Raji (cell line): ENCODE measurements around the gene KRT3.

Experiments
- POLR2A ChIP-seq: IDR thresholded peaks from 2 replicates; pipeline ENCODE4 v1.6.1; 2011; ENCODE audit warnings: low read depth, low read length, control low read depth; ENCODE audit not compliant: insufficient read depth

The KRT3 gene

GRCh38 chr12:52774629-52775250, 21.2 kb downstream of the KRT3 start:
- no peak for TF ChIP-seq POLR2A

DNA sequence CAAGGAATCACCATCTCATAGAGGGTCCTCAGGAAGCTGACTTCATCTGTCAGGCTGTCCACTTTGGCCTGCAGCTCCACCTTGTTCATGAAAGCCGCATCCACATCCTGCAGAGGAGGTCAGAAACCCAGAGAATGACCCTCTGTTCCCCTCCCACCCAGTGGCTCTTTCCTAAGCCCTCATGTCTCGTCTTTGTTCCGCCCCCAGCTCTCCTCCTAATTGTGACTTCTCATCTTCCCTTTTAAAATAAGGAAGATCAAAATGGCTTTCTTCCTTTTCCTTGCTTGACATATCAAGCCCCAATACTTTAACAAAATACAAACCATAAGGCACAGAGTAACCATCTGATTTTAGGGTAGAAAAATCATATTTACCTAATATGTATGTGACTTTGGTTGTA, 23.1 kb downstream of the KRT3 start:
- no peak for TF ChIP-seq POLR2A

DNA sequence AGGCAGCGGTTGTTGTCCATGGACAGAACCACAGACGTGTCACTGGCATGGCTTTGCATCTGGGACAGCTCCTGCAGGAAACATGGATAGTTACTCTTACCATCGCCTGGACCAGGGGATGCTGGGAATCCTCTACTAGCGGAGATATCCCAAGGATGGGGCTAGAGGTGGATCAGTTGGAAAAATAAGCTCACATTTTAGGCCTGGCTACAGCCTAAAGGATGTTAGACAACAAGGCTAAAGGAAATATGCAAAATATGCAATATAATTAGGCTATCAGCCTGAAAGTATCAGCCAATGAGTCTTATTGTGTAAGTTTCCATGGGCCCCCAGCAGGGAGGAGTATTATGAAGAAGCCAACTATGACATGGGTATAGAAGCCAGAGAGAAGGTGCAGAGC, 23.7 kb downstream of the KRT3 start:
- TF ChIP-seq POLR2A: no peak

DNA sequence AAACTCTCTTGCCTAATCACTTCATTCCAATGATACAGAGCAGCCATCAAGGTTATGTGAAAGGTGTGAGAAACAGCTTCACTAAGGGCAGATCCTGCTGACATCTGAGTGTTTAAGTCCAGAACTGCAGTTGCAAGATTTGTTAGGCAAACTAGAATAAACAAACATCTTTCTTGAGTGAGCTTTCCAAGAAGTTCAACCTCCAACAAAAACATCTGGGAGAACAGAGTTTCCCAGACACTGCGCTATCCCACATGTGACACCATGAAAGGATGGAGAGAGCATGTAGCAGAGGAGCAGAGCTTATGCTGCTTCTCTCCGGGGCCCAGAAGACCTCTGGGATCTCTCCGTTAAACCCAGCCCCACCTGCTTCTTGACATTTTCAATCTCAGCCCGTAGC, 24.4 kb downstream of the KRT3 start:
- no peak for TF ChIP-seq POLR2A

DNA sequence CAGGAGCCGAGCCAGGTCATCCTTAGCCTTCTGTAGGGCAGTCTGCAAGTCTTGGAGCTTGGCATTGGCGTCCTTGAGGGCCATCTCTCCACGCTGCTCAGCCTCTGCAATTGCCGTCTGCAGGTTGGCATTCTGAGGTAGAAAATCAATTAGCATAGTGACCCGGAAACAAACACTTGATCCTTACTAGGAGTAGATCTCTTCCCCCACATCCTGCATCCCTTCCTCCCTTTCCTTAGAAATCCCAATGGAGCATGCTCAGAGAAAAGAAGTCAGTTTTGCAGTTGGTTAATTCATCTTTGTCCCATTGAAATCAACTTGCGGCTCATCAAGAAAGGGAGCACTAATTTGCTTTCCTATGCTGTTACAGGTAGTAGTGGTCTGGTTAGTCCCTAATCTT, 24.8 kb downstream of the KRT3 start:
- no peak for TF ChIP-seq POLR2A

DNA sequence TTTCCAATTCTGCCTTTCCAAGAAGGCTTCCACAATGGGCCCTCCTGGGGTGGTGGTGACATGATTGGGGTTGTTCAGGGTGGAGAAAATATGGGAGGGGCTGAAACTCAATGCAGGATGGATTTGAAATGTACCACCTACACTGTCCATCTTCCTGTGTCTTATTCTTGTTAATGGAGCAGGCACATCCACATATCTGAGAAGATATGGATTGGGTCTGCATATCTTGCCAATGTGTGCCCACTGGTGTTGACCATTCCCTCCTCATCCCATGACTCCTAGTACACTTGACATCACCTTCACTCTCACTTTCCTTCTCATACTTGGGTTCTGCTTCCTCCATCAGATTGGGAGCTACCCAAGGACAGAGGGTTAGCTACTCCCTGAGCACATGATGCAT, 26.0 kb downstream of the KRT3 start:
- TF ChIP-seq POLR2A: no peak

DNA sequence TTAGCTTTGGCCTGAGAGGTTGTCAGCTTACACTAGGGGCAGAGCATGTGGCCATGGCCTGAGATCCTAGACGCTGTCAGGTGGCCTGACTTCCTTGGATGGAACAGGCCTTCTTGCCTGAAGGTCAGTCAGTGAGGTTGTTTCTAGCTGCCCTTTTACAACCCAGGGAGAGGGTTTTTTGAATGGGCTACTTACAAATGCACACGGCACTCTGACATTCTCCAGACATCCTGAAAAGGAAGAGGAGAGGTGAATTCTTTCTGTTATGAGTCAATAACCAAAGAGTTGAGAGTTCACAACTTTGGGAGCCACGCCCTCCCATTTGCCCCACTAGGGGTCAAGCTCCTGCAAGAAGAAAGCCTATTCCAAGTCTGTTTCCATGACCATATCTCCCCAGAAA, 26.6 kb downstream of the KRT3 start:
- no peak for TF ChIP-seq POLR2A

DNA sequence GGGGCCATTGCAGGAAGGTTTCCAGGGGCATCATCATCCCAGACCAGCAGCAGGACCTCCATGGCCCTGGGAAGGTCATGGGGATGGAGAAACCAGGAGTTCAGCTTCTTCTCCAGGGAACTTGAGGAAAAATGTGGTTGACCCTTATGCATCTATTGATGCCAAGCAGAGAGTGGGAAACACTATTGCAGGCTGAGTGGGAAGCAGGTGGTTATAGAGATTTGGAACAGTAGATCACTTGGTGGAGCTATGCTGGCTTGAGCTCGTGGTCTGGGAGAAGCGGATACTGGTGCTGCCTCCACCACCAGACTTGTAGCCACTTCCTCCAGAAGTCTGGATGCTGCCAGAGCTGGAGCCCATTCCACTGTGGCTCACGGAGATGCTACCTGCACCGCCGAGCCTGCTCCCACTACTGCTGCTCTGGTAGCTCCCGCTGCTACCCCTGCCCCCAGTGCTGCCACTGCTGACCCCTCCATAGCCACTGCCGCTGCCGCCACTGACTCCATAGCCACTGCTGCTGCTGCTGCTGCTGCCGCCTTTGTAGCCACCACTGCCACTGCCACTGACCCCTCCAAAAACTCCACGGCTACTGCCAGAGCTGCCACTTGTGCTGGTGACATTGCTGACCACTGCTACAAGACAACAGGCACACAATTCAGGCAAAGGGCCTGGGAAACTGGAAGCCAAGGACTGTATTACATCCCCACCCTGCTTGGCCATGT, 27.3 kb downstream of the KRT3 start:
- no peak for TF ChIP-seq POLR2A

- no peak for TF ChIP-seq POLR2A
Measured at GRCh38 chr12:52767427-52767826, 28.5 kb downstream of the KRT3 start.

DNA sequence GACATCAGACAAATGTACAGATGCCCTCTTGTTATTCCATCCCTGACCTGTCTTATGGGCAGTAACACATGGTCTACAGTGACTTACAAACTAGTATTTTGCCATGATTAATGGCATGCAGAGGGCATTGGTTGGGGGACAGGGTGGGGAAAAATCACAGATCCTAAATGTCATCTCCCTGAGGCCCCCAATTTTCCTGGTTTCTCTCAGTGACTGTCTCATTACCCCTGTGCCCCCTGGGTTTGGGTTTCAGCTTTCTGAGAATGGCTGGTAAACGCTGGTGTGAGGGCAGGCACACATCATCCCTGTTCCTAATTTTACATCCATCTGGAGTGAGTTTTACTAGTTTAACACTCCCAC, 28.9 kb downstream of the KRT3 start:
- TF ChIP-seq POLR2A: no peak

DNA sequence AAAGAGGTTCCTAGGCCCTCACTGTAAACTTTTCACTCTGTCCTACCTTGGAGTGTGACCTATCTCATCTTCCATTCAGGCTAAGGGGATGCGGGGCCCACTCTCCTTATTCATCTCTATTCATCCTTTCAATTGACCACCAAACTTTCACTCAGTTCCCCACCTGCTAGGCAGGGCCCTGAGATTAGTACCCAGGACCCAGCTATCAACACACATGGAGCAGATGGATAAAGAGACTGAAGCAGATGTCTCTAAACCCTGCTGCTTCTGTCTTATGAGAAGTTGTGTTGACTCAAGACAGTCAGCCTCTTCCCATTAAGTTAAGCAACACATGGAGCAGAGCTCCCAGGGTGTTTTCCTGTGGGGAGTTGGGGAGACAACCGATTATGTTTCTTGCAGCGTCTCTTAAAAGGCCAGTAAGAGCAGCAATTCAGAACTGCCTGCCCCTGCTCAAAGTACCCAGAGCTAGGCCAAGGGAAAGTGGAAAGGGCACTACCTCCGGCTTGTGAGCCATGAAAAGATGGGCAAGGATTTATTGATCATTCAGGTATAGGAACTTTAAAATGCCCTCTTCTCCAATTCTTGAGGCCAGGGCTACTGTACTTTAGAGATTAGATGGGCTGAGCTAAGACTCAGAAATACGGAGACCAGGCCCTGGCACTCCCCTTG, 29.4 kb downstream of the KRT3 start:
- TF ChIP-seq POLR2A: no peak

DNA sequence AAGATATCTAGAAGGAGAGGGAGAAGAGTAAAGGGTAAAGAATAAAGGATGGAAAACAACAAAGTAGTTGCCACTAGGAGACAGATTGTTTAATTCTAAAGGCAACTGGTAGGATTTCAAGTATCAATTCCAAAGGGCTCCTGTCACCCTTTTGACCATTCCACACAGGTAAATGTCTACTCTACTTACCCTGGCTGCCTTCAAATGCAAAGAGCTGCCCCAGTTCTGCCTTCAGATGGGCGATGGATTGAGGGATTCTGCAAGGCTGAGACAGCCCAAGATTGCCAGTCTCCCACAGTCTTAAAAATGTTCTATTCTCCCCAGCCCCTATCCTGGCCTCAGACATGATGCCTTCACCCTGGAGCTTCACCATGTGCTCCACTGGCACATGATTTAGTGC, 30.2 kb downstream of the KRT3 start:
- TF ChIP-seq POLR2A: no peak

GRCh38 chr12:52763991-52764390, 31.9 kb downstream of the KRT3 start:
- no peak for TF ChIP-seq POLR2A

DNA sequence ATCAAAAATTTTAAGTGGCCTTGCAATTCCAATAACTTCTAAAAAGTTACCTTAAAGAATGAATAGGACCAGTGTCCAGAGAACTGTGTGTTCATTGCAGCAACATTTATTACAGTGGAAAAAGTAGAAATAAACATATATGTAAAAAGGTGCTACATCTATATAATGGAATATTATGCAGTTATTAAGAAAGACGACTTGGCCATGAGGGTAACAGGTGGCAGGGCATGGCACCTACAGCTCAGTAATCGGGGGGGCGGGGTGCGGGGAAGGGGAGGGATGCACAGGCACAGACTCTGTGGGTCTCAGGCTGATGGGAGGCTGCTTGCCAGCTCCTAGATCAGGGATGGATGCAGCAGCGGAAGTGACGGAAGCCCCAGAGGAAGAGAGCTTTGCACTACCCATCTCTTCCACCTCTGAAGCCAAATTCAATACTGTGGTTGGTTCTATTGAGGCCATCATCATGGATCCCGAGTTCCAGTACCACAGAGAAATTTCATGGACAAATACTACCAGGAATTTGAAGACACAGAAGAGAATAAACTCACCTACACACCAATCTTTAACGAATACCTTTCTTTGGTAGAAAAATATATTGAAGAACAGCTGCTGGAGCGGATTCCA, 32.8 kb downstream of the KRT3 start:
- TF ChIP-seq POLR2A: no peak

DNA sequence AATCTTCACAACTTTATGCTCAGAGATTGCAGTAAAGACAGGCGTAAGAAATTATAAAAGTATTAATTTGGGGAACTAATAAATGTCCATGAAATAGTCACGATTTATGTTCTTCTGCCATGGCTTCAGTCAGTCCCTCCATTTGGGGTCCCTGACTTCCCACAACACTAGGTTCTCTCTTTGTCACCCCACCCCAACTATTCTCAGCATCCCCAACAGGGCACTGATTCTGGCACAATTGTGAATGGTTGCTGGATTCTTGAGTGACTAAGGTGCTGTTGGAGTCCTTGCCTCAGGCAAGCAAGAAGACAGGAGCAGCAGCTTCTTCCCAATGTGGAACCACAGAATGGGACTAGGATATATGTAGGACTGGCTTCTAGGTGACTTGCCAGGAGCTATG, 34.1 kb downstream of the KRT3 start:
- TF ChIP-seq POLR2A: no peak

GRCh38 chr12:52760623-52761022, 35.3 kb downstream of the KRT3 start:
- no peak for TF ChIP-seq POLR2A
